Sigmoid colon (tissue), 7 donors: ENCODE measurements around the gene GLP2R. TPM values are rescaled to one million over a fixed set of nuclear protein-coding genes. Genes with fewer than 3 reads are reported as not detected.
A peak's percentile ranks its signal among the peaks of the same experiment; 100 is the strongest.

ENCODE experiments used
- DNase-seq: peaks from one replicate; pipeline ENCODE4 v3.0.0-alpha.2; 2019
- H3K27ac ChIP-seq, 4 donors: fragments of 200-600 bp; sonication (generic); one replicate each; pipeline ENCODE4 v1.5.1; 2016 to 2019; ENCODE audit warnings: mild to moderate bottlenecking in 1 of 4
- H3K27me3 ChIP-seq, 3 donors: fragments of 200-600 bp; sonication (generic); one replicate each; pipeline ENCODE4 v1.5.1; 2019; ENCODE audit warnings: mild to moderate bottlenecking in 1 of 3
- H3K36me3 ChIP-seq, 4 donors: fragments of 200-600 bp; sonication (generic); one replicate each; pipeline ENCODE4 v1.5.1; 2016 to 2019
- H3K4me1 ChIP-seq, 4 donors: fragments of 200-600 bp; sonication (generic); one replicate each; pipeline ENCODE4 v1.5.1; 2017 to 2019
- H3K4me3 ChIP-seq, 4 donors: fragments of 200-600 bp; sonication (generic); one replicate each; pipeline ENCODE4 v1.5.1; 2017 to 2019; ENCODE audit warnings: mild to moderate bottlenecking in 2 of 4, moderate library complexity in 1 of 4
- H3K9me3 ChIP-seq, 4 donors: fragments of 200-600 bp in 3 of 4; sonication (generic) in 3 of 4; one replicate each; pipeline versions ENCODE4 v1.5.1 to v1.6.1; 2013 to 2019
- EP300 ChIP-seq, 4 donors: sonication (generic); formaldehyde crosslinking; IDR thresholded peaks; one replicate each; pipeline ENCODE4 v1.6.1; 2017; ENCODE audit warnings: antibody characterized with exemption in 4 of 4
- POLR2A ChIP-seq, 2 donors: fragments of 450-650 bp; IDR thresholded peaks; one replicate each; pipeline ENCODE4 v1.6.1; 2016; ENCODE audit warnings: antibody characterized with exemption in 2 of 2, mild to moderate bottlenecking in 2 of 2, moderate library complexity in 2 of 2
- POLR2AphosphoS5 ChIP-seq, 4 donors: sonication (generic); formaldehyde crosslinking; IDR thresholded peaks; one replicate each; pipeline ENCODE4 v1.6.1; 2017; ENCODE audit warnings: antibody characterized with exemption in 4 of 4
- WGBS, 2 donors: extraction: QIAGEN DNeasy Blood & Tissue Kit; methylation state at CpG; one replicate each; pipeline ENCODE4 v1.1.7; 2013; 5-methylcytosine and 5-hydroxymethylcytosine counted together
- intact Hi-C: fragments of 100-400 bp; cut with DNase I; formaldehyde crosslinking; loops from one replicate; pipeline ENCODE4 v1.15.1; 2023
- polyA plus RNA-seq, 3 donors: library from polyadenylated mRNA; stranded (reverse); fragments of 200-250 nt; gene quantifications; one replicate each; pipeline ENCODE4 v1.2.3, GENCODE V29; 2013
- total RNA-seq, 4 donors: library from RNA; depleted of rRNA; stranded (reverse); fragments of >200 nt; gene quantifications; one replicate each; pipeline ENCODE4 v1.1.0, GENCODE V29; 2016
- TF ChIP-seq, protein P1 (sequence below), 4 experiments: fragments of 450-650 bp in 3 of 4; fragments of 200-600 bp in 1 of 4; IDR thresholded peaks; one replicate each; pipeline ENCODE4 v1.5.1; 2016 to 2019; ENCODE audit warnings: antibody characterized with exemption in 4 of 4, mild to moderate bottlenecking in 3 of 4, moderate library complexity in 2 of 4
- donor health status: healthy with polysubstance abuse.
- donor health status: Bipolar disorder and iron deficiency.
- donor health status: healthy.

GLP2R gene
- total and polyA plus RNA-seq, 7 donors: 0.89 to 56.2 (median 28.5) TPM

DNA sequence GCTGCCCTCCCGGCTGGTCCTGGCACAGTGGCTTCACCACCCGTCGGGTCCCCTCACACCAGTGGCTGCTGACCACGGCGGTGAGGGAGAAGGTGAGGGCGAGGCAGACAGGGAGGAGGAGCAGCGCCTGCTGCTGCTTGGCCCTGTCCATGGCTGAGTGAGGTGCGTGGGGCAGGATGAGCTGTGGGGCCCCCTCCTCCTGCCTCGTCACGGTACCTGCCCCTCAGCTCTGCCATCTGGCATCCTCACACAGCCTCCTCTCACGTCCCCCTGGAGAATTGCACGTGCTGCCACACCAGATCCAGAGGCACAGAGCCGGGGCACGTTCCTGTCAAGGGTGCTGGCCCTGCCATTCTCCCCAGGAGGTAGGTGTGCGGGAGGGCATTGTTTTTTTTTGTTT, 3.8 kb upstream of the GLP2R start, which contains the start of gene GSG1L2:
GSG1L2 (minus strand) TSS at position 159 of the 400 bp plus-strand sequence; CDS start at position 151, 8 bp downstream.
- Histone ChIP-seq H3K27ac (no peak within 1 kb of the TSS), H3K27me3 (no peaks in the 10 kb centered on the region)

DNA sequence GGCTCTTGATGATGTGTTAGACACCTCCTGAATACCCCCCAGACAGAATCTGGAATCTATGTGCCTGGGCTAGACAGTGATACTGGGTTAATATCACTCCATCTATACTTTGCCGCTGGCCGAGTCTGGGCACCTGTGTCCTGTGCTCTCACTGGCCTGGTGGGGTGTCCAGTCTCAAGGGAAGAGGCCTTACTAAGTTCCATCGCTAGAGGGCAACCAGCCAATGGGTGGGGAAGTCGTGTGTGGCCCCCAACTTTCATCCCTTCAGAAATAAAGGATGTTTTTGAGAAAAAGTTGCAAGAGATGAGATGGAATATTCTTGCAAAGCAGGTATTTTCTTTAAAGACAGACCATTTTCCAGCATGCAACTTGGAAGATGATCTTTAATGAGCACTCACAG, 1.6 kb upstream of the GLP2R start:
- Histone ChIP-seq H3K27me3 (no peaks in the 10 kb centered on the region), H3K27ac (no peak overlapping the region), H3K36me3 (no peaks in the 10 kb centered on the region), H3K9me3 (no peaks in the 10 kb centered on the region), H3K4me1 (peaks cover 0 to 36% (median 20%) of the 10 kb centered on the region in 4 donors), H3K4me3 (no peak overlapping the region)
- TF ChIP-seq, protein P1, sequence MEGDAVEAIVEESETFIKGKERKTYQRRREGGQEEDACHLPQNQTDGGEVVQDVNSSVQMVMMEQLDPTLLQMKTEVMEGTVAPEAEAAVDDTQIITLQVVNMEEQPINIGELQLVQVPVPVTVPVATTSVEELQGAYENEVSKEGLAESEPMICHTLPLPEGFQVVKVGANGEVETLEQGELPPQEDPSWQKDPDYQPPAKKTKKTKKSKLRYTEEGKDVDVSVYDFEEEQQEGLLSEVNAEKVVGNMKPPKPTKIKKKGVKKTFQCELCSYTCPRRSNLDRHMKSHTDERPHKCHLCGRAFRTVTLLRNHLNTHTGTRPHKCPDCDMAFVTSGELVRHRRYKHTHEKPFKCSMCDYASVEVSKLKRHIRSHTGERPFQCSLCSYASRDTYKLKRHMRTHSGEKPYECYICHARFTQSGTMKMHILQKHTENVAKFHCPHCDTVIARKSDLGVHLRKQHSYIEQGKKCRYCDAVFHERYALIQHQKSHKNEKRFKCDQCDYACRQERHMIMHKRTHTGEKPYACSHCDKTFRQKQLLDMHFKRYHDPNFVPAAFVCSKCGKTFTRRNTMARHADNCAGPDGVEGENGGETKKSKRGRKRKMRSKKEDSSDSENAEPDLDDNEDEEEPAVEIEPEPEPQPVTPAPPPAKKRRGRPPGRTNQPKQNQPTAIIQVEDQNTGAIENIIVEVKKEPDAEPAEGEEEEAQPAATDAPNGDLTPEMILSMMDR (IDR thresholded peaks at IDR 0.05): no peak
- TF ChIP-seq POLR2AphosphoS5 (IDR thresholded peaks at IDR 0.05) (no peak), POLR2A (IDR thresholded peaks at IDR 0.05) (no peak), EP300 (IDR thresholded peaks at IDR 0.05) (no peak)
- intact Hi-C loops: no loop called here
- DNase-seq: no peak
- 58 to 66% methylated on average over 4 of the region's 4 CpGs for WGBS, 2 donors

More for the DNA sequence above, 3.8 kb upstream of the GLP2R start, which contains the start of gene GSG1L2:
- no peak for DNase-seq
- TF ChIP-seq, protein P1 (IDR thresholded peaks at IDR 0.05): no peak
- TF ChIP-seq EP300 (IDR thresholded peaks at IDR 0.05) (no peak), POLR2AphosphoS5 (IDR thresholded peaks at IDR 0.05) (no peak), POLR2A (IDR thresholded peaks at IDR 0.05) (no peak)
- intact Hi-C loops: no loop called here
- Histone ChIP-seq H3K4me3 (no peak within 1 kb of the TSS), H3K4me1 (peaks cover 0 to 14% (median 8%) of the 10 kb centered on the region in 4 donors), H3K36me3 (no peaks in the 10 kb centered on the region), H3K9me3 (no peaks in the 10 kb centered on the region)
- 62 to 66% methylated on average over 15 of the region's 15 CpGs for WGBS, 2 donors

DNA sequence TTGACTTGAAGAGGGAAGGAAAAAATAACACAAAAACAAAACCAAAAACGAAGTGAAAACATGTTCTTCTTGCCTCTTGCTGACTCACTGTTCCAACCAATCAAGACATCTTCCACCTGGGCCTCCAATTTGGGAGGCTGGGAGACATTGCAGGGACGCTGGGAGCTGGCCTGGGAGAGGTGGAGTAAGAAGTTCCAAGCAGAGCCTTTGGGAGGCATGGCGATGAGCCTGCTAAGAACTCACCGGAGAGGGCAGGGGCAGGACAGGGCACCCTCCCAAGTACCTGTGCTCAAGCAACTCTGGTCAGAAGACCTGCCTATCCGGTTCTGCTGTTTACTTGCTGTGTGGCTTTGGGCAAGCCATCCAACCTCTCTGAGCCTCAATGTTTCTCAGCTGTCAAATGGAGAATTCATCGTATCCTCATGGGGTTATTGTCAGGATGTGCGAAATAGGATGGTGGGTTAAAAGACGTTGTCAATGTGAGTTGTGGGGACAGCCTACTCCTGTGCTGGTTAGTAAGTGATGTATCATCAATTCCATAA, 856 bp upstream of the GLP2R start:
- no peaks in the 10 kb centered on the region for H3K36me3 ChIP-seq
- intact Hi-C loops: no loop called here
- no peak for DNase-seq
- no peaks in the 10 kb centered on the region for H3K27me3 ChIP-seq
- H3K9me3 ChIP-seq: no peaks in the 10 kb centered on the region
- 71 to 80% methylated on average over 8 of the region's 8 CpGs for WGBS, 2 donors
- H3K4me3 ChIP-seq: no peak overlapping the region
- peaks cover 0 to 43% (median 23%) of the 10 kb centered on the region in 4 donors for H3K4me1 ChIP-seq
- peak overlapping the region in 3 of 4 donors; percentile 25 to 58 (median 32) for H3K27ac ChIP-seq
- TF ChIP-seq POLR2AphosphoS5 (IDR thresholded peaks at IDR 0.05) (no peak), POLR2A (IDR thresholded peaks at IDR 0.05) (no peak), EP300 (IDR thresholded peaks at IDR 0.05) (no peak)
- TF ChIP-seq, protein P1 (IDR thresholded peaks at IDR 0.05): no peak

DNA sequence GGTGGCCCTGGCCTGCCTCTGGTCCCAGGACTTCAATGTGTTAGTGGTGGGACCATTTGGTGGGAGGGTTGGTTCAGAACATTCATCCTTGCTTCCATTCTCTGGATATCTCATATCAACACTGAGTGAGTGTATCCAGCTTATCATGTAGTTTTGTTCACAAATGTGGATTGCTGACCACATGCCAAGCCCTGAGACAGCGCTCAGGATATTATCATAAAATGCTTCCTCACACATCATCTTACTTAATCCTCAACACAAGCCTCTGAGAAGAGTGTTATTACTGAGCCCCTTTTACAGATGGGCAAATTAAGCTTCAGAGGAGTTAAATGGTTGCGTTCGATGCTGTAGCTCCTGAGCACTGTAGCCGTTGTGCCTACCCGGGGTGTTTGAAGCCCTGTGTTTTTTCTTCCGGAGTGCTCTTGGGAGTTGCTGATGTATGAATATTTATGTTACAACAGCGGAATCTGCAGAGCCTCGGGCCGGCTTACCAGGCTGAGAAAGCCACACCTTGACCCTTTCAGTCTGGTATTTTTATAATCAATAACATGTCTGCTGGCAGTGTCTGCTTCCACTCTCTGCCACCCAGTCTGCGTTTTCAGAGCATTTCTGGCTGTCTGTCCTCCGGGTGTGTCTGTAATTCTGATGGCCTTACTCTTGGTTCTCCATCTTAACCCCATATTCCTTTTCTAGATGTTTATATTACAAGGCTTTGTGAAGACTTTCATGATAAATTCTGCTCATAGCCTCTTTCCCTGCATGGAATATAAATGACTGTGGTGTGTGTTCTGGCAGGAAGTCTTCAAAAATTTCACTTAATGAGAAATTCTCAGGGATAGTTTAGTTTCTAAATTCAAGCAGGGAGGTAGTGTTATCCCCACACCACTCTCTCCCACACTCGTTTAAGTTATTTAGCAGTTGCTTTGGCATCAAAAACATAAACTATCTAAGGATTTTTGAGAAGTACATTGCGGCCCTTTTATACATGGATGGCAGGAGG, 2.9 kb downstream of the GLP2R start:
- TF ChIP-seq POLR2AphosphoS5 (IDR thresholded peaks at IDR 0.05) (peak in 3 of 4 donors; percentile 32 to 57 (median 36)), EP300 (IDR thresholded peaks at IDR 0.05) (no peak)
- intact Hi-C loops: no loop called here
- Histone ChIP-seq H3K4me3 (peak overlapping the region in 2 of 4 donors; percentile 6 to 41), H3K27ac (peak overlapping the region; percentile 20 to 75 (median 68)), H3K9me3 (no peaks in the 10 kb centered on the region), H3K27me3 (no peaks in the 10 kb centered on the region), H3K36me3 (no peaks in the 10 kb centered on the region), H3K4me1 (peaks cover 0 to 61% (median 26%) of the 10 kb centered on the region in 4 donors)
- DNase-seq: no peak
- 63 to 65% methylated on average over 13 of the region's 13 CpGs for WGBS, 2 donors

DNA sequence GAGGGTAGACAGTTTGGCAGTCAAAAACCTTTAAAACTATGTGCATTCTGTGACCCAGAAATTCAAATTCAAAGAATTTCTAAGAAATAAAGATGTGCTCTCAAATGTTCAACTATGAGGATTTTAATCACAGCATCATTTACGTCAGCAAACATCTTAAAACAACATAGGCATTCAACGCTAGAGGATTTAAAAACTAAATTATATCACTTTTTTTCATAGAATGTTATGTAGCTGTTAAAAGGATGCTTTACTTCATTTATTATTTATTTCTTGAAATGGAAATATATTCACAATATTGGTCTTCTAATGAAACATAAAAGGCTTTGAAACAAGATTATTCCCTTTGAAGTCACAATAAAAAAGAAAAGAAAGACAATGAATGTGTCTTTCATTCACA, 3.6 kb downstream of the GLP2R start:
- TF ChIP-seq POLR2A (IDR thresholded peaks at IDR 0.05) (no peak), POLR2AphosphoS5 (IDR thresholded peaks at IDR 0.05) (no peak), EP300 (IDR thresholded peaks at IDR 0.05) (no peak)
- TF ChIP-seq, protein P1 (IDR thresholded peaks at IDR 0.05): no peak
- H3K4me1 ChIP-seq: peaks cover 0 to 61% (median 26%) of the 10 kb centered on the region in 4 donors
- H3K36me3 ChIP-seq: no peaks in the 10 kb centered on the region
- WGBS, 2 donors: 64 to 88% methylated on average over 2 of the region's 2 CpGs
- no peaks in the 10 kb centered on the region for H3K9me3 ChIP-seq
- intact Hi-C loops: no loop called here
- H3K4me3 ChIP-seq: no peak overlapping the region
- H3K27ac ChIP-seq: peak overlapping the region; percentile 6 to 75 (median 68)
- no peak for DNase-seq
- no peaks in the 10 kb centered on the region for H3K27me3 ChIP-seq
